SK-N-SH treated with all-trans-retinoic acid at 6 μM for 48 hours (cell line): ENCODE results near the gene GINS3.

ENCODE experiments used
- ATAC-seq: fragments of 200-7000 bp; cut with Tn5 transposase; 3 replicates; pipeline ENCODE4 v1.9.1; 2020; ENCODE audit warnings: mild to moderate bottlenecking, moderate library complexity
- ARNTL ChIP-seq: fragments of 450-650 bp; formaldehyde crosslinking; IDR thresholded peaks from 2 replicates; pipeline ENCODE4 v1.5.0; 2020; ENCODE audit warnings: low read depth, mild to moderate bottlenecking, moderate library complexity, borderline replicate concordance
- BACH2 ChIP-seq: fragments of 250-450 bp; sonication (Bioruptor Pico); IDR thresholded peaks from 2 replicates; pipeline ENCODE4 v1.9.0; 2021; ENCODE audit warnings: mild to moderate bottlenecking, borderline replicate concordance
- CREB5 ChIP-seq: fragments of 250-450 bp; sonication (Bioruptor Pico); IDR thresholded peaks from 2 replicates; pipeline ENCODE4 v1.5.1; 2020; ENCODE audit warnings: low read depth, mild to moderate bottlenecking, moderate library complexity
- CSDC2 ChIP-seq: fragments of 250-450 bp; sonication (Bioruptor Pico); IDR thresholded peaks from 2 replicates; pipeline ENCODE4 v1.5.0; 2020; ENCODE audit warnings: mild to moderate bottlenecking, moderate library complexity
- CSRNP3 ChIP-seq: fragments of 250-450 bp; sonication (Bioruptor Pico); IDR thresholded peaks from 2 replicates; pipeline ENCODE4 v1.5.1; 2021; ENCODE audit warnings: mild to moderate bottlenecking, moderate library complexity
- GLIS3 ChIP-seq: fragments of 250-450 bp; sonication (Bioruptor Pico); IDR thresholded peaks from 2 replicates; pipeline ENCODE4 v1.5.0; 2020; ENCODE audit warnings: mild to moderate bottlenecking, moderate library complexity
- ISL1 ChIP-seq: fragments of 250-450 bp; sonication (Bioruptor Pico); IDR thresholded peaks from 2 replicates; pipeline ENCODE4 v2.1.2; 2022; ENCODE audit warnings: mild to moderate bottlenecking, moderate library complexity
- PATZ1 ChIP-seq: fragments of 250-450 bp; sonication (Bioruptor Pico); IDR thresholded peaks from 2 replicates; pipeline ENCODE4 v1.8.0; 2020; ENCODE audit warnings: mild to moderate bottlenecking, moderate library complexity, borderline replicate concordance
- POU6F1 ChIP-seq: fragments of 250-450 bp; sonication (Bioruptor Pico); IDR thresholded peaks from 2 replicates; pipeline ENCODE4 v1.8.0; 2021; ENCODE audit warnings: low read depth, mild to moderate bottlenecking, moderate library complexity, borderline replicate concordance
- PPARA ChIP-seq: fragments of 250-450 bp; sonication (Bioruptor Pico); IDR thresholded peaks from 2 replicates; pipeline ENCODE4 v1.5.0; 2020; ENCODE audit warnings: mild to moderate bottlenecking, borderline replicate concordance
- RARB ChIP-seq: fragments of 250-450 bp; sonication (Bioruptor Pico); IDR thresholded peaks from 2 replicates; pipeline ENCODE4 v1.8.0; 2021; ENCODE audit warnings: mild to moderate bottlenecking, moderate library complexity
- SNAI2 ChIP-seq: fragments of 250-450 bp; sonication (Bioruptor Pico); IDR thresholded peaks from 2 replicates; pipeline ENCODE4 v1.5.0; 2020; ENCODE audit warnings: mild to moderate bottlenecking, moderate library complexity
- TCF4 ChIP-seq: fragments of 250-450 bp; sonication (Bioruptor Pico); IDR thresholded peaks from 2 replicates; pipeline ENCODE4 v1.8.0; 2021; ENCODE audit warnings: mild to moderate bottlenecking, moderate library complexity, borderline replicate concordance
- TOX ChIP-seq: fragments of 250-450 bp; sonication (Bioruptor Pico); IDR thresholded peaks from 2 replicates; pipeline ENCODE4 v1.8.0; 2021; ENCODE audit warnings: mild to moderate bottlenecking, moderate library complexity, borderline replicate concordance
- TSHZ2 ChIP-seq: fragments of 250-450 bp; sonication (Bioruptor Pico); IDR thresholded peaks from 2 replicates; pipeline ENCODE4 v1.5.0; 2020; ENCODE audit warnings: mild to moderate bottlenecking, moderate library complexity
- ZC3H10 ChIP-seq: fragments of 250-450 bp; sonication (Bioruptor Pico); IDR thresholded peaks from 2 replicates; pipeline ENCODE4 v1.5.1; 2021; ENCODE audit warnings: mild to moderate bottlenecking, moderate library complexity
- ZFP3 ChIP-seq: fragments of 250-450 bp; sonication (Bioruptor Pico); IDR thresholded peaks from 2 replicates; pipeline ENCODE4 v1.5.0; 2020; ENCODE audit warnings: mild to moderate bottlenecking, moderate library complexity
- ZFP30 ChIP-seq: fragments of 450-650 bp; formaldehyde crosslinking; IDR thresholded peaks from 2 replicates; pipeline ENCODE4 v1.5.0; 2022; ENCODE audit warnings: mild to moderate bottlenecking, moderate library complexity
- ZNF565 ChIP-seq: fragments of 450-650 bp; formaldehyde crosslinking; conservative IDR thresholded peaks from 2 replicates; pipeline ENCODE4 v1.5.0; 2020; ENCODE audit warnings: low read depth, mild to moderate bottlenecking, moderate library complexity

GINS3 gene

GRCh38 chr16:58454178-58454577 is 61.9 kb downstream of the GINS3 start:
- TF ChIP-seq RARB (CRISPR knock-in tag) (no peak), GLIS3 (CRISPR knock-in tag) (no peak), CSDC2 (CRISPR knock-in tag) (no peak), TSHZ2 (CRISPR knock-in tag) (no peak), SNAI2 (no peak), ARNTL (CRISPR knock-in tag) (no peak), ZFP30 (CRISPR knock-in tag) (no peak), TCF4 (CRISPR knock-in tag) (no peak), ISL1 (no peak), PATZ1 (CRISPR knock-in tag) (no peak), CREB5 (CRISPR knock-in tag) (no peak), CSRNP3 (CRISPR knock-in tag) (no peak), ZNF565 (CRISPR knock-in tag) (no peak), PPARA (CRISPR knock-in tag) (no peak), TOX (CRISPR knock-in tag) (no peak), ZC3H10 (CRISPR knock-in tag) (no peak), POU6F1 (no peak), ZFP3 (CRISPR knock-in tag) (no peak)
- TF ChIP-seq, all 23 proteins: peak for 0
- no peak for ATAC-seq

- TF ChIP-seq TOX (CRISPR knock-in tag) (no peak), BACH2 (no peak), ZC3H10 (CRISPR knock-in tag) (no peak), ZFP3 (CRISPR knock-in tag) (no peak), ARNTL (CRISPR knock-in tag) (no peak)
Measured at GRCh38 chr16:58454856-58455255, 62.6 kb downstream of the GINS3 start.

More at GRCh38 chr16:58454856-58455255, 62.6 kb downstream of the GINS3 start:
- ATAC-seq: no peak
